ENCODE data around the gene GALNT3.

The GALNT3 gene

DNA sequence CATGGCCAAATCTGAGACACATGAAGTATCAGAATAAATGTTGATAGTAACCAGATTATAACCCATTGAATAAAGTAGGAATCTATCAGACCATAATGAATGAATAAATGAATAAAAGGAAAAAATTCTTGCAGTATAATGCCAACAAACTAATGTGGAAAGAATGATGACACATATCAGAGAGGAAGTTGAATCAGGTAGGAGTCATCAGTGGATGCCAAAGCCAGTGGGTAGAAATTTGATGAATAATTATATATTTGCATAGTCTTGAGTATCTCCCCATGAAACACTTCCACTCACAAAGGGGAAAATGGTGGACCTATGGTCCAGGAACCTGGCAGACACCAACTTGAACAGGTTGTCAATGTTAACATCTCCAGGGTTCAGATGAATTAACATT lies 68.6 kb downstream of the GALNT3 start:
- H3K9ac ChIP-seq (ENCODE audit: low read depth, low read length), result no peak overlapping the region
- H3K27me3 ChIP-seq (ENCODE audit: control insufficient read depth, insufficient read depth, low read length), result no peaks in the 10 kb centered on the region
- H3K9me3 ChIP-seq (ENCODE audit: control insufficient read depth, insufficient read depth, low read length), result no peaks in the 10 kb centered on the region
- H3K4me3 ChIP-seq (ENCODE audit: low read depth, low read length), result no peak overlapping the region
- H3K36me3 ChIP-seq (ENCODE audit: control insufficient read depth, insufficient read depth, low read length), result no peaks in the 10 kb centered on the region
- H3K4me1 ChIP-seq (ENCODE audit: control insufficient read depth, insufficient read depth, low read length), result peaks cover 4% of the 10 kb centered on the region; the same call in 1 of the 2 replicates
- H3K27ac ChIP-seq (ENCODE audit: low read depth, low read length), result no peak overlapping the region

- Histone ChIP-seq H3K9me3 (ENCODE audit: control insufficient read depth, insufficient read depth, low read length) (no peaks in the 10 kb centered on the region), H3K4me1 (ENCODE audit: control insufficient read depth, insufficient read depth, low read length) (peaks cover 4% of the 10 kb centered on the region; the same call in 1 of the 2 replicates), H3K4me3 (ENCODE audit: low read depth, low read length) (no peak overlapping the region), H3K36me3 (ENCODE audit: control insufficient read depth, insufficient read depth, low read length) (no peaks in the 10 kb centered on the region), H3K9ac (ENCODE audit: low read depth, low read length) (no peak overlapping the region), H3K27me3 (ENCODE audit: control insufficient read depth, insufficient read depth, low read length) (no peaks in the 10 kb centered on the region), H3K27ac (ENCODE audit: low read depth, low read length) (no peak overlapping the region)
Observed at GRCh38 chr2:165720511-165720910, 73.5 kb downstream of the GALNT3 start.

- no peak overlapping the region for H3K4me3 ChIP-seq (ENCODE audit: low read depth, low read length)
- H3K27ac ChIP-seq (ENCODE audit: low read depth, low read length), result no peak overlapping the region
- H3K27me3 ChIP-seq (ENCODE audit: control insufficient read depth, insufficient read depth, low read length), result no peaks in the 10 kb centered on the region
- H3K36me3 ChIP-seq (ENCODE audit: control insufficient read depth, insufficient read depth, low read length), result no peaks in the 10 kb centered on the region
- H3K4me1 ChIP-seq (ENCODE audit: control insufficient read depth, insufficient read depth, low read length), result 0 out of 2 replicates have a peak, but pooled peaks cover under 1% of the 10 kb centered on the region
- no peak overlapping the region for H3K9ac ChIP-seq (ENCODE audit: low read depth, low read length)
- H3K9me3 ChIP-seq (ENCODE audit: control insufficient read depth, insufficient read depth, low read length), result no peaks in the 10 kb centered on the region
Observed at GRCh38 chr2:165718610-165719210, 75.3 kb downstream of the GALNT3 start.

DNA sequence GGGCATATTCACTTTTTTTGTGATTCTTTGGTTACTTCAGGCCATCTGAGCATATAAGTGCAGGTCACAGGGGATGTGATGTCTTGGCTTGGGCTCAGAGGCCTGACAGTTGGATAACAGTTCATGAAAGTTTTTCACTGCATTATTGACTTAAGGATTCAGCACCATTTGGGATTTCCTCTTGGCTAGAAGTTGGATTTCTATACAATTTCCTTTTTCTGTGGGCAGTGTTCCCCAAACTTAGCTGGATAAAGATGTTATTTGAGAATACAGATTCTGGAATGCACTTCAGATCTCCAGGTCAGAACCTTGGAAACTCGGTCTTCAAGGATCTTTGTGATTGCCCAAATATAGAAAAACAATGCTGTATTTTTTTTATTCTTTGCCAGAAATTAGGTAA lies 78.0 kb downstream of the GALNT3 start:
- Histone ChIP-seq H3K4me3 (ENCODE audit: low read depth, low read length) (no peak overlapping the region), H3K36me3 (ENCODE audit: control insufficient read depth, insufficient read depth, low read length) (no peaks in the 10 kb centered on the region), H3K9ac (ENCODE audit: low read depth, low read length) (no peak overlapping the region), H3K4me1 (ENCODE audit: control insufficient read depth, insufficient read depth, low read length) (no peaks in the 10 kb centered on the region), H3K27ac (ENCODE audit: low read depth, low read length) (no peak overlapping the region), H3K9me3 (ENCODE audit: control insufficient read depth, insufficient read depth, low read length) (no peaks in the 10 kb centered on the region), H3K27me3 (ENCODE audit: control insufficient read depth, insufficient read depth, low read length) (no peaks in the 10 kb centered on the region)

DNA sequence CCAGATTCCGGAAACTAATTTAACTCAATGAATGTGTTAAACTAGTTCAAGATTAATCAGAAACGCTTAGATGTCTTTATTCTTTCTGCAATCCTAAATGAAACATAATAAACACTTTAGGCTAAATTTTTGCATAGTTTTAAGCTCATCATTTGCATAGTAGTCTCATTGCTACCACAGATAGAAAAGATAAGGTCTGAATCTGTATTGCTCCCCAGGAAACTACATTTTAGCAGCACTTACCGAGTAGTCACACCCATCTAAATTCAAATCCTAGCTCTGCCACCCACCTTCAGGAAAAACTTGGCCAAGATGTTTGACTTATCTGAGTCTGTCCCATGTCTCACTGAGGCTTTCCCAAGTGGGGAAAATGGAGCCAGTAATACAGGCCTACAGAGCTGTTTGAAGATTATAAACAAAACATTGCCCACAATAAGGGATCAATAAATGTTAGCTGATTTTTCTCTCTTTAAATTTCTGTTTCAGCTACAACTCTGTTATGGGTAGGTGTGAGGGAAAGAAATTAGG lies 87.0 kb downstream of the GALNT3 start:
- Histone ChIP-seq H3K4me3 (ENCODE audit: low read depth, low read length) (peak overlapping the region; percentile 6; the same call in 1 of the 2 replicates), H3K27me3 (ENCODE audit: control insufficient read depth, insufficient read depth, low read length) (no peaks in the 10 kb centered on the region), H3K27ac (ENCODE audit: low read depth, low read length) (peak overlapping the region; percentile 88), H3K9me3 (ENCODE audit: control insufficient read depth, insufficient read depth, low read length) (no peaks in the 10 kb centered on the region), H3K4me1 (ENCODE audit: control insufficient read depth, insufficient read depth, low read length) (peaks cover 22% of the 10 kb centered on the region), H3K9ac (ENCODE audit: low read depth, low read length) (peak overlapping the region; percentile 56; the same call in 1 of the 2 replicates), H3K36me3 (ENCODE audit: control insufficient read depth, insufficient read depth, low read length) (no peaks in the 10 kb centered on the region)

- Histone ChIP-seq H3K27ac (ENCODE audit: low read depth, low read length) (no peak overlapping the region), H3K27me3 (ENCODE audit: control insufficient read depth, insufficient read depth, low read length) (no peaks in the 10 kb centered on the region), H3K4me1 (ENCODE audit: control insufficient read depth, insufficient read depth, low read length) (peaks cover 51% of the 10 kb centered on the region), H3K9me3 (ENCODE audit: control insufficient read depth, insufficient read depth, low read length) (no peaks in the 10 kb centered on the region), H3K9ac (ENCODE audit: low read depth, low read length) (no peak overlapping the region), H3K4me3 (ENCODE audit: low read depth, low read length) (no peak overlapping the region), H3K36me3 (ENCODE audit: control insufficient read depth, insufficient read depth, low read length) (no peaks in the 10 kb centered on the region)
Observed at GRCh38 chr2:165701147-165701546, 92.9 kb downstream of the GALNT3 start.

DNA sequence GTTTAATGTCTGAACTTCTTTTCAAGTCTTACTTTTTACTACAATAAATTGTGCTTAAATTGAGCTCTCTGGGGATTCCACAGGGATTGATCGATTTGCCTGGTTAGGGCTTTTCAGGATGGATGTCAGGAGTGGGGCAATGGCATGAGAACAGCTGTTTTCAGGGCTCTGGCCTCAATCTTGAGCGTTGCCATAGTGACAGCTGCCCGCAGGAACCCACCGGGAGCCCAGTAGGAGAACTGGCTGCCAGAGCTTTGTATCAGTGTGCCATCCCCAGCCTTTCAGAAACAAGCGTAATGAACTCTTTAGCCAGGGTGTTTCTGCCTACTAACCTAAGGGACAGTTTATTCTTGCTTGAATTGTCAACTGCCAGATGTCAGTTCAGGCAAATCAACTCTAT lies 93.5 kb downstream of the GALNT3 start:
- no peak overlapping the region for H3K27ac ChIP-seq (ENCODE audit: low read depth, low read length)
- H3K4me3 ChIP-seq (ENCODE audit: low read depth, low read length), result no peak overlapping the region
- no peaks in the 10 kb centered on the region for H3K27me3 ChIP-seq (ENCODE audit: control insufficient read depth, insufficient read depth, low read length)
- H3K4me1 ChIP-seq (ENCODE audit: control insufficient read depth, insufficient read depth, low read length), result peaks cover 51% of the 10 kb centered on the region
- no peak overlapping the region for H3K9ac ChIP-seq (ENCODE audit: low read depth, low read length)
- no peaks in the 10 kb centered on the region for H3K9me3 ChIP-seq (ENCODE audit: control insufficient read depth, insufficient read depth, low read length)
- no peaks in the 10 kb centered on the region for H3K36me3 ChIP-seq (ENCODE audit: control insufficient read depth, insufficient read depth, low read length)

GRCh38 chr2:165699946-165700345 lies 94.1 kb downstream of the GALNT3 start:
- no peak overlapping the region for H3K9ac ChIP-seq (ENCODE audit: low read depth, low read length)
- H3K4me1 ChIP-seq (ENCODE audit: control insufficient read depth, insufficient read depth, low read length), result peaks cover 51% of the 10 kb centered on the region
- no peaks in the 10 kb centered on the region for H3K27me3 ChIP-seq (ENCODE audit: control insufficient read depth, insufficient read depth, low read length)
- no peaks in the 10 kb centered on the region for H3K9me3 ChIP-seq (ENCODE audit: control insufficient read depth, insufficient read depth, low read length)
- H3K4me3 ChIP-seq (ENCODE audit: low read depth, low read length), result no peak overlapping the region
- H3K36me3 ChIP-seq (ENCODE audit: control insufficient read depth, insufficient read depth, low read length), result no peaks in the 10 kb centered on the region
- H3K27ac ChIP-seq (ENCODE audit: low read depth, low read length), result no peak overlapping the region

DNA sequence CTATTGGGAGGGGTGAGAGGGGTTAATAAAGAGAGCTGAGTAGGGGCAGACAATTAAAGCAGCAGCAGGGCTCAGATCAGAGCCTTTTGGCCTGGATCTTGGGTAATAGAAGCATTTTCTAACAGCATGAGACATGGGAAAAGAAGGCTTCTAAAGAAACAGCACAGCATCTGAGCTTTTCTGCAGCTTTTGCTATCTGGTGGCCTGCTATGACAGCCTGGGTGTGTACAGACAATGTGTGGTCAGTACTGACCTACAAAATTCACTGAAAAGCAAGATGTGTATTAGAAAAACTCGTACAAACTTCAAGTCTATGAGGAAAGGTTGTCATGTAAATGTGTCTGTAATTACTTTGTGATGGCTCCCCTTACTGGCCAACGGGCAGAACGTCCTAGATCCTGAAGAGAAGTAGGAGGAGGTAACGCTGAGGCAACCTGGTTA lies 95.6 kb downstream of the GALNT3 start:
- Histone ChIP-seq H3K27me3 (ENCODE audit: control insufficient read depth, insufficient read depth, low read length) (no peaks in the 10 kb centered on the region), H3K4me3 (ENCODE audit: low read depth, low read length) (peak overlapping the region; percentile 30; the same call in 1 of the 2 replicates), H3K4me1 (ENCODE audit: control insufficient read depth, insufficient read depth, low read length) (peaks cover 49% of the 10 kb centered on the region), H3K9me3 (ENCODE audit: control insufficient read depth, insufficient read depth, low read length) (no peaks in the 10 kb centered on the region), H3K27ac (ENCODE audit: low read depth, low read length) (peak overlapping the region; percentile 86), H3K36me3 (ENCODE audit: control insufficient read depth, insufficient read depth, low read length) (no peaks in the 10 kb centered on the region), H3K9ac (ENCODE audit: low read depth, low read length) (peak overlapping the region; percentile 55; the same call in 1 of the 2 replicates)

DNA sequence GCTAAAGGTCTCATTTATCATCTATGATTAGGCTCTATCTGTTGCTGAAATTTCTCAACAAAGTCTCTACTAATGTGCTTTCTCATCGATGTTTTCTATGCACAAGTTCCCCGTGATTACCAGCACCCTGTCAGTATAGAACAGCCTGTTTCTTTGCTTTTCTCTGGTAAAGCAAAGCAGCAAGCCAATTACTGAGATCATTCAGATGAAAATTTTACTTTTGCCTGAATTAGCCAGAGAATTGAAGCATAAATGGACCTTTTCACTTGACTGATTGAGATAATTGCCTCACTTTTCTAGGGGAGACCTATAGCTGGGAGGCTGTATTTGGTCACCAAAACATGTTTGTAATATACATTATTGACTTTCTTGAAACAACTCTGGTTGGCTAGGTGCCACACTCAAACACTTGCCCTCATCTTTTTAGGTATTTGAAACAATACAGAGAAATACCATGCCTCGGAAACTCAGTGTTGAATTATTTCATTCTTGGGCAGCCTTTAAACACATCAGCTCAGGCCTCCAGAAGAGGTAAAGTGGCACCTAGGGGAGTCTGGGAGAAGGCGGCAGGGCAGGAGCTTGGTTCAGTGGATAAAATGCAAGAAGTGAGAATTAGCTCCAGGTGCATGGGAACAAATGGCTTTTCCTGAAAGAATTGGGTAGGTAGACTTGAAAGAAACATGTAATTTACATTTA lies 96.2 kb downstream of the GALNT3 start:
- Histone ChIP-seq H3K9ac (ENCODE audit: low read depth, low read length) (peak overlapping the region; percentile 55; the same call in 1 of the 2 replicates), H3K36me3 (ENCODE audit: control insufficient read depth, insufficient read depth, low read length) (no peaks in the 10 kb centered on the region), H3K9me3 (ENCODE audit: control insufficient read depth, insufficient read depth, low read length) (no peaks in the 10 kb centered on the region), H3K4me1 (ENCODE audit: control insufficient read depth, insufficient read depth, low read length) (peaks cover 43% of the 10 kb centered on the region), H3K27me3 (ENCODE audit: control insufficient read depth, insufficient read depth, low read length) (no peaks in the 10 kb centered on the region), H3K4me3 (ENCODE audit: low read depth, low read length) (peak overlapping the region; percentile 30; the same call in 1 of the 2 replicates), H3K27ac (ENCODE audit: low read depth, low read length) (peak overlapping the region; percentile 86)
